HG03565 (cell line): ENCODE measurements around the gene INTS14.

ENCODE experiments used
- ATAC-seq: cut with Tn5 transposase; IDR thresholded peaks from one replicate; pipeline ENCODE4 v1.9.1; 2021; ENCODE audit warnings: mild to moderate bottlenecking, moderate library complexity; ENCODE audit not compliant: unreplicated experiment

INTS14 gene

DNA sequence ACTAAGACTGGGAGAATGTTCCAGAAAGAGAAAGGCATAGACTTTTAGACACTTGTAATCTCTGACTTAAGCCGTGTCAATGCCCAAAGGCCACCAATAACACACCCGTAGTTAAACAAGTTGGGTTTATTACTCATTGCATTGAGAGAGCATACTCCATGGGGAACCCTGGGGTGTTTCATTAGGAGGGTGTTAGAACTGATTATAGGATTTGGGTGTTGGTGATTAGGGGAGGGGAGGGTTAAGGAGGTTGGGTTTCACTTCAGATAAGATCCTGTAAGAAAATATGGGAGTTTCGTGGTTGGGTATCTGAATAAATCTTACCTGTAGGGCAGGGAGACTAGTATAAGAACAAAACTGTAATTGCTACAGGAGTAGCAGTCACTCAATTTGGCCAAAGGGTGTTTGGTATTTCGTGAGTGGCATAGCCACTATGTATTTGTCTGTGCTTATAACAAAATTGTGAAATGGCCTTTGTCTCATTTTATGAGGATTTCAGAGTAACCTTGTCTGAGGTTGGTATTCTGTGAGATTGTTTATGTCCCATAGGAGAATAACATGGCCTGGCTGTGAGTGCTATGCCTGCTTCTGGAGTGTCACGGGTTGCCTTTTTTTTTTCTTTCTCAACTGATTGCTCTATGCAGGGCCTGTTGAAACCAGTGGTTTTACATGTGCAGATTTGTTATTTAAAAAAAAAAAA, 77.7 kb downstream of the INTS14 start:
- ATAC-seq: no peak

DNA sequence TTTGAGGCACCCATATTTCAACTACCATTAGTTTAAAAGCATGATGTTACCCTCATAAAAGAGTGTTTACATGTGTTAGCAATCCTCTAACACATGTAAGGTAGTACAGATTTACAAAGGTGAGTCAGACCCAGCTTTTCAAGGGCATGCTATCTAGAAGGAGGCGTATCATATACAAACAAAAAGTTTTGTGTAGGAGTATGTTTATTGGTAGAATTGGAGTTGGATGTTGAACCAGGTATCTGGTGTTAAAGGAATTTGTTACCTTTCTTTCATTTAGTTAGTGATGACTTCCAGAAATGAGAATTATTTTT, 78.2 kb downstream of the INTS14 start:
- ATAC-seq: no peak

DNA sequence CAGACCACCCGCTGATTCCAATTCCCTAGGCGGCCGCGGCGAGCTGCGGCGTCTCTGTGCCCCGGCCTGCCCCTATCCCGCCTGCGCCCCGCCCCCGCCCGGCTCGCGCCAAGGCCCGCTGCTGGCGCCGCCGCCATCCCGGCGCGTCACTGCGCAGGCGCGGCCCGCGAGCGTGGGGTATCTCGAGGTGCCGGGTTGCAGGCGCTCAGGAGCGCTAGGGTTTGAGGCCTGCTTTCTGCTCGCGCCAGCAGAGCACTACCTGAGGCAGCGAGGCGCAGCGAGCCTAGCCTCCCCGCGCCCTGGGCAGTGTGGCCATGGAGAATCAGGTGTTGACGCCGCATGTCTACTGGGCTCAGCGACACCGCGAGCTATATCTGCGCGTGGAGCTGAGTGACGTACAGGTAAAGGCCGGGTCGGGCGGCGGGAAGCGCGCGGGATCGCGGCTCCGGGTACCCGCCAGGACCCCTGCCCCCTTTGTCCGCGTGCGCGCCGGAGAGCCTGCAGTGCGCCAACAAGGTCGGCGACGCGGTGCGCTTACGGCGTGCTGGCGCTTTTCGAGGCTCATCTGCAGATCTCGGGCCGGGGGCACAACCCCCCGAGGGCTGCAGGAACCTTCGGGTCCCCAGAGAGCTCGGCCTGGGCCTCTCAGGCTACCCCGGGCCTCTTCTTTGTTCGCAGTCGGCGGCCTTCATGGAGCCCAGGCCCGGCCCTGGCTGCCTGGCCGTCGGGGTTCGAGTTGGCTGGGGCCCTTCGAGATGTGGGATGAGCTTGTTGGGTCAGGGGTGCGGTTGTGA, 80.4 kb downstream of the INTS14 start, which contains the start of gene HACD3:
Gene HACD3, plus strand, starts transcription at position 146 of the 794 bp plus-strand sequence. Its CDS starts 169 bp downstream, at position 315.
- ATAC-seq: peak; percentile 74

DNA sequence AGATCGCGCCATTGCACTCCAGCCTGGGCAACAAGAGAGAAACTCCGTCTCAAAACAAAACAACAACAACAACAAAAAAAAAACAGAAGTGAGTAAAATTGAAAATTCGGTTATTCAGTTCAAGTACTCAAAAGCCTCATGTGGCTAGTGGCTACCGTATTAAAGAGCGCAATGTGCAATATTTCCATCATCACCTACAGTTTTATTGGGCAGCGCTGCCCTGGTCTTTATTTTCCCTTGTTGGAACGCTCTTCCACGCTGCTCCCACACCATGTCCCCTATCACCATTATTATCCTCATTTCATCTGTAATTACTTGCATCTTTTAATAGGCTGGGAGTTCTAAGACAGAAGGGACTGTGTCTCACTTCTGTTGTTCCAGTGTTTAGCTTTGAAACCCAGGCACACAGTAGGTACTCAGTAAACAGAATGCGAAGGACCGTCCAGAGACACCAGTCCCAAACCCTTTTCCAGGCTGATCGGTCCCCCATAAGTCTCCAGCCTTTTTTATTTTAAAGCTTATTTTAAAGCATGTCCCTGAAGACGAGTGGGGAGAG, 81.1 kb downstream of the INTS14 start:
- no peak for ATAC-seq
